ENCODE results near the gene PPP1R12B.
"Not testable (repeated sequence)": the region's sequence is repeated elsewhere in the genome, so short reads cannot be mapped to it uniquely, and the experiment has no call there.

The PPP1R12B gene

DNA sequence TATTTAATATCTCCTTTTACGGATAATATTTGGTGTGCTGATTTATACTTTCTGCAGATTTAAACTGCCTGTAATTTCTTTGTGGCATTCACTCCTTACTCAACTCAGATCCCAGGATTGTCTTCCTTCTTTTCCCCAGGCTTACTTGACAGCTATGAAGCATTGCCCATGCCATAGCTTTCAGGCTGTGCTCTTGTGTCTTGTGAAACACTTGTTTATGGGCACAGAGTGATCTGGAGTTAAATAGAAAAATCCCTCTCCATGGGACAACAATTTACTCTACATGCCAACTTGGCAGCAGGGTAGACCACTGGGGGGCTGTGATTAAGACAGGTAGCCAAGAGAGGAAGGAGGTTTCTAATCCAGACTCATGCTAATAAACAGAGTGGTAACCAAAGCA is 57.4 kb downstream of the PPP1R12B start:
- no peak for DNase-seq

DNA sequence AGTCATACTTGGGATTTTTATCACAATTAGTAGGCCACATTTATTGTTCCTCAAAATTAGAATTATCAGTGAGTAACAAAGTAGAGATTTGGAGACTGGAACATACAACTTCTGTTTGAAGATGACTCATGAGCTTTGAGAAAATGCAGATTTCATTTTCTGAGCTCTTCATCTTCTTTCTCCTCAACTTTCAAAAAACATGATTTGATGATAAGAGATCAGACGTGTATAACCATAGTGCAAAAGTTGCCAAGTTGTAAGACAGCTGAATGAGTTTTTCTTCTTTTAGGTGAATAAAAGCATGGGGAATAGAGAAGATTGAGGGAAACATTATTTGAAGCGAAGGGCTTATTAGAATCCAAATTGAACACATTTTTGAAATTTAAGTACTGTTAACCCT is 58.4 kb downstream of the PPP1R12B start:
- DNase-seq: not testable (repeated sequence)

DNA sequence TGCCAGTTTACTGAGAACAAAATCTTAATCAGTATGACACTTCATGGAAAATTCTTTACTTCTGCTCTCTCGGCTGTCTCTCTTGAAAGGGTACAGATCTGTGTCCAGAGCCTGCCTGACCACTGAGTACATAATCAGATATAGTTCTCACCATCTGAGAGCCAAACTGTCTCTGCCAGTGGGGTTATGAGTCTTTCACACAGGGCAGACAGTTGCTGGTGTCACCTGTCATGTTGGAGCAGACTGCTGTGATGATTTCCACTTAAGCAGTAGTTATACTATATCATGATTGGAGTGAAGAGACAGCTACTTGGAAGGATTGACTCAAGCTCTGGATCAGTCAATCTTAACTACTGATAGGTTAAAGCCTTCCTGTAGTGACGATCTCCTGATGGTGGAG is 58.9 kb downstream of the PPP1R12B start:
- DNase-seq: not testable (repeated sequence)

DNA sequence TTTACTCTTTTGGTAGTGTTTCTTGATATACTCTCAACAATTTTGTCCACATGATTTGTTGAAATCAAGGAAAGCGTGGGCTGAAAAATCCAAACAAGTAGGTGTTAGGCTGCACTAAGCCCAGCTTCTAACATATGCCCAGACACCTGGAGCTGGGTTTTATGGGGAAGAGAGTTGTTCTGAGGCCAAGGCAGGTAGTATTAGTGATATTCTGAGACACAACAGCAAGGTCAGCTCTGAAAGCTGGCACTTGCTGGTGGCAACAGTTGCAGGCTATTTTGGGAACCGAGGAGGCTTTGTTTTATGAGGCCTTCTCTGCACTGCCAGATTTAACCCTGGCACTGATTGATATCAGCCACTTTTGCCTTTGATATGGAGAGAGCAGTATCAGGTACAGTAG is 61.8 kb downstream of the PPP1R12B start:
- not testable (repeated sequence) for DNase-seq

DNA sequence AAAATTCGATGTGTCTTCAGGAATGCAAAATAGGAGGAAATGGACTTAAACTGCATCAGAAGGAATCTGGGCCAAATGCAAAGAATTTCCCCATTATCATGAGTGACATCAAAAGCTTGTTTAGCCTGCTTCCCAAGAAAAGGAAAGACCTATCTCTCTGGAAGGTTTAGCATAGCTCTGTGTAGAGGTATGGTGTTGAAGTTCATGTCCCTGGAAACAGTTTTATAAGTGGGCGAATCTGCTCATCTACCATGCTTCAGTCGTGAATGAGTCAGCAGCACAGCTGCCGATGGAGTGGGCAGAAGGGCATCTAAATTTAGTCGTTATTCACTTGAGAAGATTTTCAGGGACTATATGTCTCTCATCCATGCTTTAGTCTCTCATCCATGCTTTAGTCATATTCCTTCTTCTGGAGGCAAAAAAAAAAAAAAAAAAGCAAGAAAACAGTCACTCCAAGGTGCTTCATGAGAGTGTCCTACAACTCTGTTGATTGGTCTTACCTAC is 62.4 kb downstream of the PPP1R12B start:
- not testable (repeated sequence) for DNase-seq

DNA sequence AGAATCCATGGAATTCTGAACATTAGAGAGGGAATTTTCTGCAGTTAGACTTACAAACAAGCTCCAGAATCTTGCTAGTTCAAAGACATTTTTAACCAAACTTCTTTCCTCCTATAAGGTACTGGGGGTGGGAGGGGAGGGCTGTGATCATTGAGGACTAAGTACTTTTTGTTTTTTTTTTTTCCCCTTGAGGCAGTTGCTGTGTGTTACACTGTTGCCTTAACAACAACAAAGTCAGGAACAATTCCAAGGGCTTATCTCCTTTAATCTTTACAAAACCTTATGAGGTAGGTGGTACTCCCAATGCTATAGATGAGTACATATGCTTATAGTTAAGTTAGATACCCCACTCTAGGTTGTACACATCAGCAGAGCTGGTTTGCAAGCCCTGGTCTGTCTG is 62.9 kb downstream of the PPP1R12B start:
- no peak for DNase-seq

DNA sequence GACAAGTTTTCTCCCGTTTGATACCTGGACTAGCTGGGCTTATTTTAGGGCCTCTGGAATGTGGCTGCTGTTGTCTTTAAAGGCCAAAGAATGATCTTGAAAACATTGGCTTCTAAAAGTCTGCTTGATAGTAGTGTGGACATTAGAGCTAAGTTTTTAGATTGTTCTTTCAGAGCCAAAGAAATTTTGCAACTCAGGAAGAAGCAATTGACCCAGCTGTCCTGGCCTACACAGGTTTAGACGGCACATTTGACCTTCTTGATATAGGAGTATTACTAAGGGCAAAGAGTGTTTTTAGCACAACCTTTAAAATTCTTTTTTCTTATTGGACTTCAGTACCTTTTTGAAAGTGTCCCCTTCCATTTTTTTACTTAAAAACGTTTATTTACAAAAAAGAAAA is 63.9 kb downstream of the PPP1R12B start:
- not testable (repeated sequence) for DNase-seq

DNA sequence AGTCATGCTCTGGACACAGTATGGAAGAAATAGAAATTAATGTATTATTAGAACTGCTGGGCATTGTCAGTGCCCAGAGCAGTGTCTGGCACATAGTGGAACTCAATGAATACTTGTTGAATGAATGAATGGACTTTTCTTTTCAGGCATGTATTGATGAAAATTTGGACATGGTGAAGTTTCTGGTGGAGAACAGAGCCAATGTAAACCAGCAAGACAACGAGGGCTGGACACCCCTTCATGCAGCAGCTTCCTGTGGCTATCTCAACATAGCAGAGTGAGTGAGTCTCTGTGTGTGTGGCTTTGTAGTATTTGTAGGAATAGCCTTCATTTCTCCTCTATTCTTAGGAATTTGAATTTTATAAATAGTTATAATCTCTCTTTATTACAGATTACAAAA is 68.1 kb downstream of the PPP1R12B start:
- DNase-seq: no peak

DNA sequence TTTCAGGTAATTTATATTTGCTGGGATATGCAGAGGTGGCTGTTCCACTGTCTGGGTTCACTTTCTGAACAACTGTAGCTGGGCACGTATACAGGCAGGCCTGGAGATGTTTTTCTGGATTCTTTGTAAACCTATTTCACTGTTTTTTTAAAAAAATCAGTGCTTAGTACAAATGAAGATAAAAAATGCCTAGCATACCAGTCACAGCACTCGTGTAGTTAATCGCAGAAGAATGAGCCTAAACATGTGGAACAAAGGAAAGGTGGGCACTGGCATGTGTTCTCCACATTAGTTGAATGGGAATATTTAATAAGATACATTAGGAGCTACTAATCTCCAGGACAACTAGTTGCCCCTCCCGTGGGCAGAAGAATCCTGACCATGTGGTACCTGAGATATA is 68.6 kb downstream of the PPP1R12B start:
- not testable (repeated sequence) for DNase-seq

DNA sequence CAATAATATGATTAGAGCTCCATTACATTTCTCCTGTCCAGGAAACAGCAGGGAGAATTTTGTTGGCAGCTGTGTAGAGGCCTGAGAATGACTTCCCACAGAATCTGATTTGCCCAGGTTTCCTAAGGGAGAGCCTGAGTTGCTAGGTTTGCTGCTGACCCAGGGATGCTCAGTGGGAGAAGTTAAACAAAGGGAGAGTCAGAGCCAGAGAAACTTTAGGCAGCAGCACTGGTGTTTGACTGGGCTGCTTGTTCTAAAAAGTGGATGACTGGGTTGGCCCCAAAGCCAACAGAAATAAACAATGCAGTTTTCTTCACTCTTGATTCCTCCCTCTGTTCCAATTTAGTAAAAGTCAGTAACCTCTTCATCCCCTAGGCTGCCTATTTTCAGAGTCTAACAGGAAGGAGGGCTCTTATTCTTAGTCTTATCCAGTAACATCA is 69.3 kb downstream of the PPP1R12B start:
- not testable (repeated sequence) for DNase-seq

DNA sequence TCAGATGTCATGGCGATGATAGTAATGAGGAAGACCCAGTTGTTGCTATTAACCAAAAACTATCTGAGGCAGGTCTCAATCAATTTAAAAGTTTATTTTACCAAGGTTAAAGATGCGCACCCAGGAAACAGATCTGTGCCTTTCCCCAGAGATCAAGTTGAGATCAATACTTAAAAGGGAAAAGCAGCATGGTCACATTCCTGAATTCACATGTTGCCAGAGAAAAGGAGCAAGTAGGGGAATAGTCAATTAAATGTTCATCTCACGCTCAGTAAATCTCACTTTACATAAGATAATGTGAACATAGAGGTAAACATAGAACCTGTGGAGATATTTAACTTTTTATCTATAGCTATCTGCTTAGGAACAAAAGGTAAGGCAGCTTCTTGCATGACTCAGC is 71.2 kb downstream of the PPP1R12B start:
- not testable (repeated sequence) for DNase-seq

DNA sequence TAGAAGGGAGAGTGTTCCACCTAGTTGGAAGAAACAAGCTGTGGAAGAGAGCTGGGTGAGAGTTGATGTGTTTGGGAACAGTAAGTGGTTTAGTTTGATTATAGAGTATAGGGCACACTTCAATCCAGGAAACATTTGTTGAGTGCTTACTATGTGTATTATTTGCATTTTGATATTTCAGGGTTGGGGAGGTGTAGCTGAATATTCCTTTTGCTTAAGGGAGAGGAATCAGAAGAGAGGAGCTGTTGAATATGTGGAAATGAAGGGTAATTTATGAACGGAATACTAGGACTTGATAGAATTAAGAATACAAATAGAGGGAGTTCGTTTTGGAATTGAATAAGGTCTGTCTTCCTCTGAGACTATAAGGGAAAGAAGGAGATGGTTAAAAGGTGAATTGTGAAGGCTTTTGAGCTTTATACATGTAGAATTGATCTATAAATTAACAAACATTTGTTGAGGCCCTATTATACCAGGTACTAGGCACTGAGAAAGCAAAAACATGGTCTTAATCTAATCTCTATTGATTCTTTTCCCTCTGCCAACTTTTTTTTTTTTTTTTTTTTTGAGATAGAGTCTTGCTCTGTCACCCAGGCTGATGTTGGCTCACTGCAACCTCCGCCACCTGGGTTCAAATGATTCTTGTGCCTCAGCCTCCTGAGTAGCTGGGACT is 72.1 kb downstream of the PPP1R12B start:
- DNase-seq: not testable (repeated sequence)

DNA sequence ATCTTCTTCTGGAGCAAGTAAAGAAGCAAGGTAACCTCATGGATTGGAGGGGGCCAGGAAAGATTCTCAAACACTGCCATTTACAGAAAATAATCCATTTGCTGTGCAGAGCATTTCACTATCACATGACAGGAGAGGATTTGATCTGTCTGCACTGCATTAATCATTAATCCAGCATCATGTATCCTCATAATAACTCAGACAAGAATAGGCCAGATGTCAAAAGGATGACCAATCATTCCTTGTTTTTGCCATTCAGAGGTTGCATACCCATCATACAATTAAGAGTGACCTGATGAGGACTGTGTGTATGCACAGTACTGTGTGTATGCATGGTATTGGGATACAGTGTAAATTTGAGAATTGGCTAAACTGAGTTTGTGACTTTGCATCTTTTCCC is 74.2 kb downstream of the PPP1R12B start:
- DNase-seq: not testable (repeated sequence)

DNA sequence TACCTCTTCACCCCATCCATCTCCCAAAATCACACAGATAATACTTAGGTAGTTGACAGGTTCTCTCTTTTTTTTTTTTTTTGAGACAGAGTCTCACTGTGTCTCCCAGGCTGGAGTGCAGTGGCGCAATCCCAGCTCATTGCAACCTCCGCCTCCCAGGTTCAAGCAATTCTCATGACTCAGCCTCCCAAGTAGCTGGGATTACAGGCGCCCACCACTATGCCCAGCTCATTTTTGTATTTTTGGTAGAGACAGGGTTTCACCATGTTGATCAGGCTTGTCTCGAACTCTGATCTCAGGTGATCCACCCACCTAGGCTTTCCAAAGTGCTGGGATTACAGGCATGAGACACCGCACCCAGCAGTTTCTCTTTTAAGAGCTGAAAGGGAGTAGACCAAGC is 75.8 kb downstream of the PPP1R12B start:
- DNase-seq: not testable (repeated sequence)

DNA sequence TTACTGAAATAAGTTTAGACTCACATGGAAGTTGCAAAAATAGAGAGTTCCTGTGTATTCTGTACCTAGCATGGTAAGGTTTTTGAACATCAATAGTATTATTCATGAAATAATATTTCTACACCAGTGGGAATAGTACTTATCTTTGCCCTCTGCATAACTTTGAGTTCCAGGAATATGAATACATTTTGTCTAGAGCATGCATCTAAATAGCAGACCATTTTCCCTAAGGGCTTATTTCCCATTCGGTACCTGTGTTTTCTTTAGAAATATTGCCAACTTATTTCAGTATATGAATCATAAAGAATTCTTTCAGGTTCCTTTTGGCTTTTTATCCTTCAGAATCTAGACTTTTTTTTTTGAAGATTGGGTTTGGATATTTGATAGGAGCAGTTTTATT is 81.6 kb downstream of the PPP1R12B start:
- not testable (repeated sequence) for DNase-seq

DNA sequence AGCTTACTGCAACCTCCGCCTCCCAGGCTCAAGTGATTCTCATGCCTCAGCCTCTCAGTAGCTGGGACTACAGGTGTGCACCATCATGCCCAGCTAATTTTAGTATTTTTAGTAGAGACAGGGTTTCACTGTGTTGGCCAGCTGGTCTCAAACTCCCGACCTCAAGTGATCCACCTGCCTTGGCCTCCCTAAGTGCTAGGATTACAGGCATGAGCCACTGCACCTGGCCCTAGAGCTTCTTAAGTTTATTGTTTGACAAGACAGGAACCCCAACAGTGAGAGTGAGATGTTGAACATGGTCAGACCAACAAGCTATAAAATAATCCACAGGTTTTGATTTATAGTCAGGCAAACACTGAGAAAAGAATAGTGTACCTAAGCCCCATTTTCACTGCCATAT is 83.8 kb downstream of the PPP1R12B start:
- DNase-seq: not testable (repeated sequence)

DNA sequence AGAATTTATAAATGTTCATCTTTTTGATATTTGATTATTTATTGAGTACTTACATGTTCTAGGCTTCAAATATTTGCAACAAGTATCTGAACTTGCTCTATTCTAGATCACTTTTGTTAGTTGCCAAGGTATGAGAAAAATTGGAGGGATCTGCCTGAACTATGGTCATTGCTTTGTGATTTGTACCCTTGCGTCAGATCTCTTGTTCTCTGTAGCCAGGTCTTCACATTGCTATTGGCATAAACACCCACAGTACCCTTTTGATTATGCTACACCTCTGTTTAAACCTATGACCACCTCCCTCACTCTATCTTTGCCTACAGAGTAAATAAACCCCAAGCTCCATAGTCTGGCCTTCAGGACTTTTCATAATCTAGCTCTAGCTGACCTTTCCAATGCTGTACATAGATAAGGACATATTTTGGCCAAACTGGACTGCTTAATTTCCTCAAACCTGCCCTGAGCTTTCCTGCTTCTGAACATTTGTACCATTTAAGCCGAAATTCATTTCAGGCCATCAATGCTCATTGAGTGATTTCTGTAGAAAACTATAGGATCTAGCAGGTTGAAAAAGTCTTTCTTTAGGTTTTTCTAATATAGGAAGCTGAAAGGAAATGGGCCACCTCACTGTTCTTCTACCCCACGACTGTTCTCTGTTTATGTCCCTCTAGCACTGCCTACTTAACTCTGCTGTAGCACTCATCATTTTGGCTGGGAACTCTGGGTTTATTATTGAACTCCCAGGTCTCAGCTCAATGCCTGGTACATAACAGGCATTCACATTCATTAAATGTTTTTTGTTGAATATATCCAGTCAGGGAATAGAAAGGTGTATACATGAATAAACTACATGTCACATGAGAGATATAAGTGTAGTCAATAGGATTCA is 84.9 kb downstream of the PPP1R12B start:
- DNase-seq: no peak

DNA sequence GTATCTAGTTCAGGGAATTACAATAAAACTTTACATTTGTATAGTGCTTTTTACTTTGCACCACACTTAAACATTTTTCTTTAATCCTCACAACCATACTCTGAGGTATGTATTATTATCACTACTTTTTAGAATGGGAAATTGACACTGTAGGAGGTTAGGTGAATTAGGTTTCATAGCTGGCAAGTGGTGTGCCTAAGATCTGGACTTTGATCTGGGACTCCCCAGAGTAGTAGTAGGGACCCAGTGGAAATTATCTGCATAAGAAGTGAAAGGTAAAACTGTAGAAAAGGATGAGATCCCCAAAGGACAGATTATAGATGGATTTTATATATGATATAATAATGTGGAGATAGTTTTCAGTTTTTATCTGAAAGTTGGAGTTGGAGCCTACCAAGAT is 85.6 kb downstream of the PPP1R12B start:
- DNase-seq: no peak

DNA sequence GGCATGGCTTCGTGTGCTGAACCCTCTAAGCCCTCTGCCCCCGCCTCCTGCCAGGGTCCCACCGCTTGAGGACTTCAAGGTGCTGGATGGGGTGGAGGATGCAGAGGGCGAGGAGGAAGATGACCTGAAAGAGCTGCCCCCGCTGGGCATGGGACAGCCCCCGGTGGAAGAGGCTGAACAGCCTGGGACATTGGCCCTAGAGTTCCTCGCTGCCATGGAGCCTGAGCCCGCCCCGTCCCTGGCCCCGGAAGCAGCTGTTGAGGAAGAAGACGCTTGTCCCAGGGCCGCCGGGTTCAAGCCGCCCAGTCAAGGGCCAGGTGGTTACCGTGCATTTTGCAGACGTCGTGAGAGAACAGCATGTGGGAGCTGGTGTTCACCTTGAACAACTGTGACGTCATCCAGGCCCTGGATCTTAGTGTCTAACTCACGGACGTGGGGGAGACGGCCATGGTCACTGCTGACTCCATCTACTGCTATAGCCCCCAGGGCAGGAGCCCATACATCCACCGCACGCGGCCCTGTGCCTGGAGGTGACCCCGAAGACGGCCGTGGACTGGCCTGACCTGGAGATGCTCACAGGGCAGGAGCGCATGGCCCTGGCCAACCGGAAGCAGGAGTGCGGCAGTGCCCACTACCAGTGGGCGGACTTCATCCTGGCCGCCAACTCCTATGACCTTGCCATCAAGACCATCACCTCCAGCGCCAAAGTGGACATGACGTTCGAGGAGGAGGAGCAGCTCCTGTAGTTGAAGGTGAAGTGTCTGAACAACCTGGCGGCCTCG is 90.1 kb downstream of the PPP1R12B start:
- no peak for DNase-seq

DNA sequence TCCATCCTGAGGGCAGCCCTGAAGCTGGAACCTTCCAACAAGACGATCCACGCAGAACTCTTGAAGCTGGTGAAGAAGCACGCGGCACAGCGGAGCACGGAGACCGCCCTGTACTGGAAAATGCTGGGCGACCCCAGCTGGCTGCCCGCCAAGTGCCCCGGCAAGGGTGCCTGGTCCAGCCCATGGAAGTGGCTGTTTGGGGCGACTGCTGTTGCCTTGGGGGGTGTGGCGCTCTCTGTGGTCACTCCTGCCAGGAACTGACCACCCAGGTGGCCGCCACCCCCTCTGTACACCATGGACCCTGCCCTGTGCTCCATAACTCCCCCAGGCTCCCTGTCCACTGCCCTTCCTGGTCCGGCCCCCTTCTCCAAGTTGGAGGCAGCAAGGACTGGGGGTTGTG is 90.8 kb downstream of the PPP1R12B start:
- DNase-seq: no peak

DNA sequence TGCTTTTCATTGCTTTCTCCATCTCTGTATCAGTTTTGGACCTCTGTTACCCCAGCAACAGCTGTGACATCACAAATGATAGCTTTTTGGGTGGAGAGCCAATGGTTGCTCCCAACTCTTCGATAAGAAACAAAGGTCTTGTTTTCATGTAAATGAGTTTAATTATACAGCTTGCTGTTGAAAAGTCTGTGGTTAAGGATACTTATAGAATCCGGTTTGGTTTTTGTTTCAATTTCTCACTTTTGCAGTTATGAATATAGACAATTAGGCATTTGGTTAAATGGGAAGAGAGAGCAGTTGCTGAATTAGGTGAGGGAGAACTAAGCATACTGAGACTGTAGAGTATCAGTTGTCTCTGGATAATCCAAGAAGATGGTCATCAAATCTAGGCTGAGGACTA is 99.6 kb downstream of the PPP1R12B start:
- not testable (repeated sequence) for DNase-seq

DNA sequence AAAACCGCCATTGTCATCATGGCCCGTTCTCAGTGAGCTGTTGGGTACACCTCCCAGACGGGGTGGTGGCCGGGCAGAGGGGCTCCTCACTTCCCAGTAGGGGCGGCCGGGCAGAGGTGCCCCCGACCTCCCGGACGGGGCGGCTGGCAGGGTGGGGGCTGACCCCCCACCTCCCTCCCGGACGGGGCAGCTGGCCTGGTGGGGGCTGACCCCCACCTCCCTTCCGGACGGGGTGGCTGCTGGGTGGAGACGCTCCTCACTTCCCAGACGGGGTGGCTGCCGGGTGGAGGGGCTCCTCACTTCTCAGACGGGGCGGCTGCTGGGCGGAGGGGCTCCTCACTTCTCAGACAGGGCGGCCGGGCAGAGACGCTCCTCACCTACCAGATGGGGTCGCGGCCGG is 103.1 kb downstream of the PPP1R12B start:
- DNase-seq: not testable (repeated sequence)

DNA sequence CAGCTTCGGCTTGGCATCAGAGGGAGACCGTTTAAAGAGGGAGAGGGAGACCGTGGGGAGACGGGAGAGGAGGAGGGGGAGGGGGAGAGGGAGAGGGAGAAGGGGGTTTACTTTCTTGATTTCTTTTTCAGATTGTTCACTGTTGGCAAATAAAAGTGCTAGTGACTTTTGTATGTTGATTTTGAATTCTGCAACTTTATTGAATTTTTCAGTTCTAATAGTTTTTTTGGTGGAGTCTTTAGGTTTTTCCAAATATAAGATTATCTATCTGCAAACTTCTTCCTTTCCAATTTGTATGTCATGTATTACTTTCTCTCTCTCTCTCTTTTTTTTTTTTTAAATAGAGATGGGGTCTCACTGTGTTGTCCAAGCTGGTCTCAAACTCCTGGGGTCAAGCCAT is 104.0 kb downstream of the PPP1R12B start:
- no peak for DNase-seq

All from T-helper 1 cell (primary cell).